ENCODE results near the gene CRYBB1.

DNA sequence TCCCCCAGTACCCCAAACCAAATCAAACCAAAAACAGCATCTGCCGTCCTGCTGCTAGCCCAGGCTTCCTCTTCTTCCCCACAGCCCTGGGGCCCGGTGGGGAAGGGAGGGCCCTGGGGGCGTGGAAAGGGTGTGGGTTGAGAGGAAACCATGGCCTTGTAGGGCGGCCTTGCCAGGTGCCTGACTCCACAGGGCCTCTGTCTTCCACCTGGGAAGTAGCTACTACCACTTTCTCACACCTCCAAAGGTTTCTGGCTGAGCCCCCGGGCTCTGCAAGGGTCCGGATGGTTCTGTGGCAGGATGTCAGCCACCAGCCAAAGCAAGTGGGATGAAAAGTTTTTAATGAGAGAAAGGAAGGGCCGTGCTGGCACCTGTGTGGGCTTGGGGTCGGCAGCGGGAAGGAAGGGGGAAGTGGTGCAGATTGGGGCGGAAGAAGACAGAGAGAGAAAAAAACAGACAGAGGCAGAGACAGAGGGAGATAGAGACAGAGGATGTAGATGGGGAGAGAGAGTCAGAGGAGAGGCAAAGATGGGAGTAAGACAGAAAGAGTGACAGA, 38.4 kb downstream of the CRYBB1 start:
- TF ChIP-seq, protein P1, sequence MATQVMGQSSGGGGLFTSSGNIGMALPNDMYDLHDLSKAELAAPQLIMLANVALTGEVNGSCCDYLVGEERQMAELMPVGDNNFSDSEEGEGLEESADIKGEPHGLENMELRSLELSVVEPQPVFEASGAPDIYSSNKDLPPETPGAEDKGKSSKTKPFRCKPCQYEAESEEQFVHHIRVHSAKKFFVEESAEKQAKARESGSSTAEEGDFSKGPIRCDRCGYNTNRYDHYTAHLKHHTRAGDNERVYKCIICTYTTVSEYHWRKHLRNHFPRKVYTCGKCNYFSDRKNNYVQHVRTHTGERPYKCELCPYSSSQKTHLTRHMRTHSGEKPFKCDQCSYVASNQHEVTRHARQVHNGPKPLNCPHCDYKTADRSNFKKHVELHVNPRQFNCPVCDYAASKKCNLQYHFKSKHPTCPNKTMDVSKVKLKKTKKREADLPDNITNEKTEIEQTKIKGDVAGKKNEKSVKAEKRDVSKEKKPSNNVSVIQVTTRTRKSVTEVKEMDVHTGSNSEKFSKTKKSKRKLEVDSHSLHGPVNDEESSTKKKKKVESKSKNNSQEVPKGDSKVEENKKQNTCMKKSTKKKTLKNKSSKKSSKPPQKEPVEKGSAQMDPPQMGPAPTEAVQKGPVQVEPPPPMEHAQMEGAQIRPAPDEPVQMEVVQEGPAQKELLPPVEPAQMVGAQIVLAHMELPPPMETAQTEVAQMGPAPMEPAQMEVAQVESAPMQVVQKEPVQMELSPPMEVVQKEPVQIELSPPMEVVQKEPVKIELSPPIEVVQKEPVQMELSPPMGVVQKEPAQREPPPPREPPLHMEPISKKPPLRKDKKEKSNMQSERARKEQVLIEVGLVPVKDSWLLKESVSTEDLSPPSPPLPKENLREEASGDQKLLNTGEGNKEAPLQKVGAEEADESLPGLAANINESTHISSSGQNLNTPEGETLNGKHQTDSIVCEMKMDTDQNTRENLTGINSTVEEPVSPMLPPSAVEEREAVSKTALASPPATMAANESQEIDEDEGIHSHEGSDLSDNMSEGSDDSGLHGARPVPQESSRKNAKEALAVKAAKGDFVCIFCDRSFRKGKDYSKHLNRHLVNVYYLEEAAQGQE (IDR thresholded peaks at IDR 0.05; ENCODE audit: insufficient read depth in 1 of 2, low read depth in 2 of 2, low read length in 1 of 2), result no peak
- TF ChIP-seq POLR2AphosphoS5 (IDR thresholded peaks at IDR 0.05; ENCODE audit: low read depth, low read length) (no peak), TCF7L2 (IDR thresholded peaks at IDR 0.05; ENCODE audit: low read depth, low read length) (no peak)
- TF ChIP-seq, protein P2, sequence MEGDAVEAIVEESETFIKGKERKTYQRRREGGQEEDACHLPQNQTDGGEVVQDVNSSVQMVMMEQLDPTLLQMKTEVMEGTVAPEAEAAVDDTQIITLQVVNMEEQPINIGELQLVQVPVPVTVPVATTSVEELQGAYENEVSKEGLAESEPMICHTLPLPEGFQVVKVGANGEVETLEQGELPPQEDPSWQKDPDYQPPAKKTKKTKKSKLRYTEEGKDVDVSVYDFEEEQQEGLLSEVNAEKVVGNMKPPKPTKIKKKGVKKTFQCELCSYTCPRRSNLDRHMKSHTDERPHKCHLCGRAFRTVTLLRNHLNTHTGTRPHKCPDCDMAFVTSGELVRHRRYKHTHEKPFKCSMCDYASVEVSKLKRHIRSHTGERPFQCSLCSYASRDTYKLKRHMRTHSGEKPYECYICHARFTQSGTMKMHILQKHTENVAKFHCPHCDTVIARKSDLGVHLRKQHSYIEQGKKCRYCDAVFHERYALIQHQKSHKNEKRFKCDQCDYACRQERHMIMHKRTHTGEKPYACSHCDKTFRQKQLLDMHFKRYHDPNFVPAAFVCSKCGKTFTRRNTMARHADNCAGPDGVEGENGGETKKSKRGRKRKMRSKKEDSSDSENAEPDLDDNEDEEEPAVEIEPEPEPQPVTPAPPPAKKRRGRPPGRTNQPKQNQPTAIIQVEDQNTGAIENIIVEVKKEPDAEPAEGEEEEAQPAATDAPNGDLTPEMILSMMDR (IDR thresholded peaks at IDR 0.05), result no peak

Data from Panc1 (cell line).